Measurements from ENCODE around the gene LRP1B.

GRCh38 chr2:141639809-141640208, 491.0 kb downstream of the LRP1B start:
- TF ChIP-seq TAF1 (IDR thresholded peaks at IDR 0.05; ENCODE audit: borderline replicate concordance, low read depth, low read length) = no peak
- TF ChIP-seq POLR2A (IDR thresholded peaks at IDR 0.05; ENCODE audit: low read depth, low read length) = no peak
- no peak for TF ChIP-seq POLR2AphosphoS5 (IDR thresholded peaks at IDR 0.05; ENCODE audit: low read depth, low read length)
